HepG2 (cell line): ENCODE data around the gene ZNF503. TPM values are rescaled to one million over a fixed set of nuclear protein-coding genes. Genes with fewer than 3 reads are reported as not detected.

ENCODE experiments used
- ATF7 ChIP-seq, 2 experiments: fragments of 450-650 bp in 1 of 2; sonication (generic) in 1 of 2; formaldehyde crosslinking in 1 of 2; IDR thresholded peaks; 2 replicates each; pipeline versions ENCODE4 v1.4.0 to v1.6.1; 2016 to 2020; ENCODE audit warnings: antibody characterized with exemption in 1 of 2, mild to moderate bottlenecking in 1 of 2, missing genetic modification reagents in 1 of 2
- ETV6 ChIP-seq: sonication (generic); formaldehyde crosslinking; conservative IDR thresholded peaks from 2 replicates; pipeline ENCODE4 v1.4.0; 2020; ENCODE audit warnings: missing genetic modification reagents
- FOSL2 ChIP-seq: sonication (generic); formaldehyde crosslinking; IDR thresholded peaks from 2 replicates; pipeline ENCODE4 v1.4.0; 2020; ENCODE audit warnings: missing genetic modification reagents
- FOXA3 ChIP-seq: IDR thresholded peaks from 2 replicates; pipeline ENCODE4 v1.6.1; 2016; ENCODE audit warnings: missing genetic modification reagents, missing compliant biosample characterization
- GABPB1 ChIP-seq: IDR thresholded peaks from 2 replicates; pipeline ENCODE4 v1.6.1; 2016; ENCODE audit warnings: mild to moderate bottlenecking, missing genetic modification reagents, moderate library complexity, missing compliant biosample characterization
- HIVEP1 ChIP-seq: sonication (generic); formaldehyde crosslinking; IDR thresholded peaks from 2 replicates; pipeline ENCODE4 v1.4.0; 2020; ENCODE audit warnings: mild to moderate bottlenecking, missing genetic modification reagents
- HMGA1 ChIP-seq: sonication (generic); formaldehyde crosslinking; conservative IDR thresholded peaks from 2 replicates; pipeline ENCODE4 v1.4.0; 2020; ENCODE audit warnings: missing genetic modification reagents
- KMT2B ChIP-seq: IDR thresholded peaks from 2 replicates; pipeline ENCODE4 v1.6.1; 2016; ENCODE audit warnings: missing genetic modification reagents, missing compliant biosample characterization
- NR2F6 ChIP-seq, 2 experiments: IDR thresholded peaks; 2 replicates each; pipeline ENCODE4 v1.6.1; 2016; ENCODE audit warnings: antibody characterized with exemption in 1 of 2, mild to moderate bottlenecking in 1 of 2
- RFX1 ChIP-seq: fragments of 450-650 bp; IDR thresholded peaks from 2 replicates; pipeline ENCODE4 v1.6.1; 2017
- TFAP4 ChIP-seq: sonication (generic); IDR thresholded peaks from 2 replicates; pipeline ENCODE4 v1.6.1; 2016; ENCODE audit warnings: low read depth, borderline replicate concordance
- ZFX ChIP-seq: sonication (generic); formaldehyde crosslinking; IDR thresholded peaks from 2 replicates; pipeline ENCODE4 v1.4.0; 2020; ENCODE audit warnings: mild to moderate bottlenecking, low read depth, missing genetic modification reagents, moderate library complexity
- ZNF253 ChIP-seq: sonication (generic); formaldehyde crosslinking; IDR thresholded peaks from 2 replicates; pipeline ENCODE4 v1.8.0; 2022; ENCODE audit warnings: mild to moderate bottlenecking, missing genetic modification reagents, borderline replicate concordance
- ZNF430 ChIP-seq: sonication (generic); formaldehyde crosslinking; IDR thresholded peaks from 2 replicates; pipeline ENCODE4 v1.9.0; 2021; ENCODE audit warnings: mild to moderate bottlenecking, missing genetic modification reagents
- ZNF749 ChIP-seq: sonication (generic); formaldehyde crosslinking; IDR thresholded peaks from 2 replicates; pipeline ENCODE4 v1.8.0; 2022; ENCODE audit warnings: mild to moderate bottlenecking, missing genetic modification reagents, moderate library complexity, borderline replicate concordance
- polyA plus RNA-seq, 8 experiments: library from polyadenylated mRNA; depleted of rRNA in 3 of 8; stranded (reverse) in 7 of 8; unstranded in 1 of 8; fragments of >200 nt; fragmentation: Illumina TruSeq in 4 of 8; extraction: Trizol in 4 of 8; gene quantifications; 2 replicates each; pipeline versions ENCODE4 v1.2.1 to v1.2.3, GENCODE V29; 2011 to 2016; ENCODE audit warnings: low read depth in 4 of 8, missing spikeins in 1 of 8, mixed read lengths in 1 of 8; ENCODE audit not compliant: insufficient read depth in 1 of 8
- total RNA-seq, 5 experiments: library from RNA; depleted of rRNA; stranded (reverse); fragments of >200 nt; fragmentation: Illumina TruSeq; extraction: Trizol; gene quantifications; 2 replicates each; pipeline ENCODE4 v1.2.3, GENCODE V29; 2016; ENCODE audit warnings: low read depth in 1 of 5
- TF ChIP-seq, protein P1 (sequence below): sonication (generic); formaldehyde crosslinking; IDR thresholded peaks from 2 replicates; pipeline ENCODE4 v1.5.1; 2020; ENCODE audit warnings: mild to moderate bottlenecking, missing genetic modification reagents, moderate library complexity
- TF ChIP-seq, protein P2 (sequence below): sonication (generic); formaldehyde crosslinking; IDR thresholded peaks from 2 replicates; pipeline ENCODE4 v1.4.0; 2020; ENCODE audit warnings: missing genetic modification reagents

The ZNF503 gene
- total and polyA plus RNA-seq, 2 of the 13 experiments (the other 11 are each of a cell fraction or from before 2014, with no cell fraction given), result 2.7 to 8.3 TPM

DNA sequence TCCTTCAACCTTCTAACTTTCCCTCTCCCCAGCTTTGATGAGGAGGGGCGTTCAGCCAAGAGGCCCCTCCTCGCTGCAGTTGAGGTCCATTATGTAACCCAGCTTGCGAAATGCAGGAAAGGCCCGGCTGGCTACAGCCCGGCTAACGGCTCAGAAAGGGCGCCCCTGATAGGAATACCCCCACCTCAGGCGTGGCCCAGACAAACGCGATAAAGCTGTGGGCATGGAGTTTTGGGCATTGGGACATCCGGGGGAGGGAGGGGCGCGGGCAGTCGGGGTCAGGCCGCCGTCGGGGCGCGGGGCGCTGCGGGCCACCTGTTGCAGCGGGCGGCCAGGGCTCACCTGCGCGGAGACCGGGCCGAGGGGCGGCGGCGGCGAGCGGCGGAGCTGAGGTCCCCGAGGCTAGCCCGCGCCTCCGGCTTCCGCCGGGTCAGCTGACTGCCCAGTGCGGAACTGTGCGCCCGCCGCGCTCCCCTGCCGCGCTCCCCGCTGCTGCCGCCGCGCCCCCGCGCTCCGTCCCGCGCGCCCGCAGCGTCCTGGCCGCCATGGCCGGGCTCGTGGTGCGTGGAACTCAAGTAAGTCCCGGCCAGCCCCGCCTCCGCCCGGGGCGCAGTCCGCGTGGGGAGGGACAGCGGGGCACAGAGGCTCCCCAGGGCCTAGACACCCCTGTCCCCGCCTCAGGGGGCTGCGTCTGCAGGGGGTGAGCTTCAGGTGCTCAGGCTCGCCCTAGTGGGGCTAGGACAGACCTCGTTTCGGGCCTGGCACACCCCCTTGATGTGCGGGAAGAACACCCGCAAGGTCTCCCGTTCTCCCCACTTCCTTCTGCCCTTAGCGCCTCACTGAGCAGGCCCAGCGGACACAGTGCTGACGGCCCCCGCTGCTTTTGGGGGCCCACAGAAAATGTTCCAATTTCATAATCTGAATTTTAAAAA lies 29.9 kb upstream of the ZNF503 start, which contains the start of gene LRMDA (continued):
- TF ChIP-seq NR2F6 (IDR thresholded peaks at IDR 0.05) (peak; percentile 46; the same call in 1 of the 2 replicates), NR2F6 (CRISPR knock-in tag; IDR thresholded peaks at IDR 0.05) (peak; percentile 71), KMT2B (CRISPR knock-in tag) (no peak; the same call in 1 of the 2 replicates), FOXA3 (peak; percentile 56), HMGA1 (CRISPR knock-in tag) (no peak), ZFX (peak; percentile 61), RFX1 (no peak), FOSL2 (CRISPR knock-in tag) (peak; percentile 64), TFAP4 (peak; percentile 40; the same call in 1 of the 2 replicates), ZNF253 (CRISPR knock-in tag) (peak; percentile 86; the same call in 1 of the 2 replicates), ATF7 (IDR thresholded peaks at IDR 0.05) (no peak), ATF7 (CRISPR knock-in tag; IDR thresholded peaks at IDR 0.05) (peak; percentile 53; the same call in 1 of the 2 replicates), ZNF749 (CRISPR knock-in tag) (0 out of 2 replicates have a peak, but pooled peaks have one; percentile 43), HIVEP1 (CRISPR knock-in tag) (peak; percentile 92), ETV6 (CRISPR knock-in tag) (peak; percentile 76; the same call in 1 of the 2 replicates), ZNF430 (CRISPR knock-in tag) (peak; percentile 71; the same call in 1 of the 2 replicates), GABPB1 (CRISPR knock-in tag) (peak; percentile 66)
- TF ChIP-seq, protein P1, sequence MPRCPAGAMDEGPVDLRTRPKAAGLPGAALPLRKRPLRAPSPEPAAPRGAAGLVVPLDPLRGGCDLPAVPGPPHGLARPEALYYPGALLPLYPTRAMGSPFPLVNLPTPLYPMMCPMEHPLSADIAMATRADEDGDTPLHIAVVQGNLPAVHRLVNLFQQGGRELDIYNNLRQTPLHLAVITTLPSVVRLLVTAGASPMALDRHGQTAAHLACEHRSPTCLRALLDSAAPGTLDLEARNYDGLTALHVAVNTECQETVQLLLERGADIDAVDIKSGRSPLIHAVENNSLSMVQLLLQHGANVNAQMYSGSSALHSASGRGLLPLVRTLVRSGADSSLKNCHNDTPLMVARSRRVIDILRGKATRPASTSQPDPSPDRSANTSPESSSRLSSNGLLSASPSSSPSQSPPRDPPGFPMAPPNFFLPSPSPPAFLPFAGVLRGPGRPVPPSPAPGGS, result no peak; the same call in 1 of the 2 replicates
- TF ChIP-seq, protein P2, sequence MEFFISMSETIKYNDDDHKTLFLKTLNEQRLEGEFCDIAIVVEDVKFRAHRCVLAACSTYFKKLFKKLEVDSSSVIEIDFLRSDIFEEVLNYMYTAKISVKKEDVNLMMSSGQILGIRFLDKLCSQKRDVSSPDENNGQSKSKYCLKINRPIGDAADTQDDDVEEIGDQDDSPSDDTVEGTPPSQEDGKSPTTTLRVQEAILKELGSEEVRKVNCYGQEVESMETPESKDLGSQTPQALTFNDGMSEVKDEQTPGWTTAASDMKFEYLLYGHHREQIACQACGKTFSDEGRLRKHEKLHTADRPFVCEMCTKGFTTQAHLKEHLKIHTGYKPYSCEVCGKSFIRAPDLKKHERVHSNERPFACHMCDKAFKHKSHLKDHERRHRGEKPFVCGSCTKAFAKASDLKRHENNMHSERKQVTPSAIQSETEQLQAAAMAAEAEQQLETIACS (CRISPR knock-in tag), result peak; percentile 62; the same call in 1 of the 2 replicates
